ENCODE results near the gene BFSP1.

Gene BFSP1

GRCh38 chr20:17493173-17493572, 38.0 kb downstream of the BFSP1 start:
- DNase-seq = no peak

- DNase-seq = no peak
These were observed 39.7 kb downstream of the BFSP1 start for GRCh38 chr20:17491488-17491887.

- DNase-seq = no peak
These were observed 40.1 kb downstream of the BFSP1 start for GRCh38 chr20:17491041-17491440.

- no peak for DNase-seq
These were observed 40.7 kb downstream of the BFSP1 start for GRCh38 chr20:17490501-17490900.

- DNase-seq = no peak
These were observed 42.1 kb downstream of the BFSP1 start for GRCh38 chr20:17488916-17489600.

- DNase-seq = no peak
These were observed 46.2 kb downstream of the BFSP1 start for GRCh38 chr20:17485017-17485416.

GRCh38 chr20:17482536-17482935, 48.6 kb downstream of the BFSP1 start:
- no peak for DNase-seq

GRCh38 chr20:17481661-17482060, 49.5 kb downstream of the BFSP1 start:
- no peak for DNase-seq

GRCh38 chr20:17480696-17481095, 50.5 kb downstream of the BFSP1 start:
- no peak for DNase-seq

- no peak for DNase-seq
These were observed 52.0 kb downstream of the BFSP1 start for GRCh38 chr20:17479063-17479657.

- DNase-seq = no peak
These were observed 57.5 kb downstream of the BFSP1 start for GRCh38 chr20:17473659-17474058.

GRCh38 chr20:17471606-17472187, 59.5 kb downstream of the BFSP1 start:
- DNase-seq = peak; percentile 77

- peak; percentile 44 for DNase-seq
These were observed 60.2 kb downstream of the BFSP1 start for GRCh38 chr20:17470973-17471372.

GRCh38 chr20:17470521-17470920, 60.7 kb downstream of the BFSP1 start:
- DNase-seq = no peak

GRCh38 chr20:17469246-17470030, 61.7 kb downstream of the BFSP1 start:
- DNase-seq = no peak

GRCh38 chr20:17468073-17468840, 62.9 kb downstream of the BFSP1 start:
- no peak for DNase-seq

GRCh38 chr20:17467120-17467655, 64.0 kb downstream of the BFSP1 start:
- DNase-seq = no peak

- DNase-seq = no peak
These were observed 64.5 kb downstream of the BFSP1 start for GRCh38 chr20:17466641-17467040.

- no peak for DNase-seq
These were observed 65.9 kb downstream of the BFSP1 start for GRCh38 chr20:17465236-17465635.

- DNase-seq = no peak
These were observed 67.5 kb downstream of the BFSP1 start for GRCh38 chr20:17463711-17464110.

GRCh38 chr20:17461941-17462340, 69.2 kb downstream of the BFSP1 start:
- no peak for DNase-seq

GRCh38 chr20:17460119-17460518, 71.1 kb downstream of the BFSP1 start:
- no peak for DNase-seq
